Measurements from ENCODE around the gene ASPN.

DNA sequence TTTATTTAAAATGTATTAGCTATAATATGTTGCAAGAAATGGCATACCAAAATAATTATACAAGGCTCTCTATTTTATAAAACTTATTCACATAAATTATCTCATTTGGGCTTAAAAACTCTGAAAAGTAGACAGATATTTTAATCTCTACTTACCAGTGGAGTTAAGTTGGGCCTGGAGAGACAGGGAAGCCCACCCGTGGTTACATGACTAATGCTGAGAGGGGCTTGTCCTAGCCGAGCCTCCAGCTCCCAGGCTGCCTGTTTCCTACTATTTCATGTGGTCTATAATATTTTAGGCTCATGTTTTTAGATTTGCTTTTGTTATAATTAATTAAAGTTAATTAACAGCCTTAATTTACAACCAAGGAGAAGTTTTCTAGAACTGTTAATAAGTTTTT lies 20.9 kb upstream of the ASPN start:
- TF ChIP-seq MYC (IDR thresholded peaks at IDR 0.05; ENCODE audit: insufficient read depth, insufficient read length, insufficient replicate concordance, low read length, severe bottlenecking) (no peak), NBN (IDR thresholded peaks at IDR 0.05) (no peak), SIN3A (IDR thresholded peaks at IDR 0.05; ENCODE audit: low read depth, low read length) (no peak), POLR2AphosphoS5 (IDR thresholded peaks at IDR 0.05; ENCODE audit: low read length) (no peak)

All from GM12878 (cell line).